NCI-H1436 treated with DMSO at 0.1 percent for 48 hours (cell line): ENCODE measurements around the gene ASXL2.

Experiments used
- DNase-seq: peaks from one replicate; lab custom pipeline; 2025; lab: John Stamatoyannopoulos, UW

The ASXL2 gene

DNA sequence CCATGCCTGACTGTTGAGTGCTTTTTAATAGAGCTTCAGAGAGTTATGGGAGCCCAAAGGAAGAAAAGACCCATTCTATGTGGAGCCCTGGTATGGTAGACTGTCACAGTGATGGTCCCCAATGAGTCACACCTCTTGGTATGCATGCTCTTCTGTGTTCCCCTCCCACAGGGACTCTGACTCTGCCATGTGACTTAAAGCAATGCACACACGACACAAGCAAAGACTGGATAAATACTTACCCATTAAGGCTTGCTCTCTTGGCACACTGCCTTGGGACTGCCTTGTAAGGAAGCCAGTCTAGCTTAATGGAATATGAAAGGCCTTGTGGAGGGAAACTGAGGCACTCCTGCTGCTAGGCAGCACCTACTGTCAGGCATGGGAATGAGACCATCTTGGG is 188.2 kb downstream of the ASXL2 start:
- DNase-seq: no peak

- no peak for DNase-seq
Measured at GRCh38 chr2:25688236-25688635, 190.1 kb downstream of the ASXL2 start.

GRCh38 chr2:25685741-25686140 is 192.5 kb downstream of the ASXL2 start:
- DNase-seq: no peak

DNA sequence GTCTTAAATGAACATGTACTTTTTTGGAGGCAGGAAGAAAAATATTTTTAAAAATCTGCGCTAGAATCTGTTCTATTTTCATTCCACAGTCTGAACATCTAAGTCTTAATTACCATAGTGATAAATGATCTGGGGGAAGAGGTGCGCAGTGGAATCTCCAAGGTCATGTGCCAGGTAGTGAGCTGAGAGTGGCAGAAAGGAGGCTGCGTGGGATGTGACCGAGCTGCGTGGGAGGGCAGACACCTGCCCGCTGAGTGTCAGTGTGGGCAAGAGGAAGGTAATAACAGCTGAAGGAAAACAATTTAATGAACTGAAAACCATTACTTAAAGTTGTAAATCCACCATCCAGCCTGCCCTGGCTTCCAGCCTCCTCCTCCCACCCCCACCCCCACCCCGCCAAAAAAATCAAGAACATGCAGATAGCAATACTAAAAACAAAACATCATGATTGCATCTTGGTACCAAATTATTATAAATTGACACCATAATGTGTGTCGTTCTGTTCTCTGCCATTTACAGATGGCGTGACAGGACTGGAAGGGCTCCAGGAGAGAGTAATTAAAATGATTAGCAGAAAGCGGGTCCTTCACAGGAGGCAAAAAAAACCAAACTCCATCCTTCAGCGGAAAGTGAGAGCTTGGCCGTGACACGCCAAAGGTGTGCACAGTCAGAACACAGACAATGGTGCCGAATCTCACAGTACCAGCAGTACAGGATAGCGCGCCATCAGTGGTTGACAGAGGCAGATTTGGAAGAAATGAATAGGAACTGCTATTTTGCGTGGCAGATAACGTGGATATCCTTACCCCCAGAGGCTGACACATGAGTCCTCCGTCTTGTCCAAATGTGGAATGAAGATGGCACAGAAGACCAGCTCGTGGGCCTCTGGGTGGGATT is 193.5 kb downstream of the ASXL2 start:
- no peak for DNase-seq
